ENCODE results near the gene MAD1L1.
A peak's percentile ranks its signal among the peaks of the same experiment; 100 is the strongest.

Gene MAD1L1

GRCh38 chr7:1906087-1906830 is 326.5 kb downstream of the MAD1L1 start:
- no peak for DNase-seq

- DNase-seq = peak; percentile 15
These were observed 330.4 kb downstream of the MAD1L1 start for GRCh38 chr7:1902231-1902855.

- peak; percentile 18 for DNase-seq
These were observed 331.1 kb downstream of the MAD1L1 start for GRCh38 chr7:1901431-1902210.

GRCh38 chr7:1900847-1901246 is 331.9 kb downstream of the MAD1L1 start:
- no peak for DNase-seq

GRCh38 chr7:1899951-1900762 is 332.6 kb downstream of the MAD1L1 start:
- DNase-seq = peak; percentile 21

GRCh38 chr7:1899196-1899595 is 333.5 kb downstream of the MAD1L1 start:
- peak; percentile 21 for DNase-seq

GRCh38 chr7:1898628-1899185 is 334.0 kb downstream of the MAD1L1 start:
- DNase-seq = peak; percentile 16

- peak; percentile 17 for DNase-seq
These were observed 334.7 kb downstream of the MAD1L1 start for GRCh38 chr7:1897861-1898627.

GRCh38 chr7:1897076-1897860 is 335.5 kb downstream of the MAD1L1 start:
- peak; percentile 16 for DNase-seq

- peak; percentile 21 for DNase-seq
These were observed 336.9 kb downstream of the MAD1L1 start for GRCh38 chr7:1895664-1896515.

- peak; percentile 6 for DNase-seq
These were observed 337.7 kb downstream of the MAD1L1 start for GRCh38 chr7:1894906-1895663.

GRCh38 chr7:1894313-1894900 is 338.3 kb downstream of the MAD1L1 start:
- DNase-seq = peak; percentile 19

GRCh38 chr7:1893451-1893850 is 339.3 kb downstream of the MAD1L1 start:
- peak; percentile 13 for DNase-seq

- peak; percentile 40 for DNase-seq
These were observed 339.7 kb downstream of the MAD1L1 start for GRCh38 chr7:1893036-1893435.

- peak; percentile 11 for DNase-seq
These were observed 340.5 kb downstream of the MAD1L1 start for GRCh38 chr7:1892011-1892965.

GRCh38 chr7:1890289-1891235 is 342.2 kb downstream of the MAD1L1 start:
- DNase-seq = peak; percentile 28

Measured in left hindlimb (tissue), 1 donor.